HepG2 (cell line): Measurements from ENCODE around the gene PODN. TPM values are rescaled to one million over a fixed set of nuclear protein-coding genes. Genes with fewer than 3 reads are reported as not detected.

Experiments
- ATAC-seq: fragments of 200-7000 bp; cut with Tn5 transposase; 3 replicates; pipeline ENCODE4 v1.9.1; 2020; ENCODE audit warnings: mild to moderate bottlenecking, moderate library complexity
- BruUV-seq: library from RNA; stranded (reverse); fragments of 400-500 nt; replicated peaks from 2 replicates; lab custom pipeline; 2021; lab: Mats Ljungman, UMichigan
- CTCF ChIA-PET: fragments of 300-600 bp; formaldehyde crosslinking; extraction: SDS; loops from one replicate; lab custom pipeline; 2021; ENCODE audit warnings: low total read pairs, inconsistent platforms, low intra/inter-chr PET ratio; lab: Yijun Ruan, JAX
- POLR2A ChIA-PET: fragments of 350-600 bp; sonication (Branson Sonifier 250); formaldehyde crosslinking; loops from one replicate; lab custom pipeline; 2020; ENCODE audit warnings: antibody characterized with exemption, inconsistent platforms; lab: Yijun Ruan, JAX
- DNase-seq: peaks from one replicate; pipeline ENCODE4 v3.0.0-alpha.2; 2015; ENCODE audit warnings: low spot score
- FAIRE-seq: peaks from 3 replicates; lab custom pipeline; 2011; peaks lifted over from hg19 to GRCh38; lab: Jason Lieb, UNC
- H2AFZ ChIP-seq: one replicate; pipeline ENCODE4 v1.6.1; 2011; ENCODE audit warnings: low read length, inconsistent platforms
- H3K27ac ChIP-seq: fragments of 300-600 bp; 3 replicates; pipeline ENCODE4 v1.8.0; 2011; ENCODE audit warnings: mixed run types, mild to moderate bottlenecking, mixed read lengths, low read length, inconsistent platforms; ENCODE audit not compliant: insufficient read depth; ENCODE audit errors: extremely low read length
- H3K27me3 ChIP-seq, 2 experiments: fragments of 200-600 bp in 1 of 2; 2 replicates in 1 of 2; 3 replicates in 1 of 2; pipeline versions ENCODE4 v1.6.0 to v1.8.0; 2011; ENCODE audit warnings: low read length in 2 of 2, mild to moderate bottlenecking in 2 of 2, moderate library complexity in 2 of 2, inconsistent platforms in 1 of 2; ENCODE audit not compliant: insufficient read depth in 2 of 2, control insufficient read depth in 1 of 2
- H3K36me3 ChIP-seq, 2 experiments: fragments of 200-600 bp in 1 of 2; replicated peaks in 1 of 2; 2 replicates in 1 of 2; 3 replicates in 1 of 2; pipeline versions ENCODE4 v1.5.1 to v1.8.0; 2011; ENCODE audit warnings: low read length in 2 of 2, inconsistent platforms in 1 of 2; ENCODE audit not compliant: insufficient read depth in 2 of 2, control insufficient read depth in 1 of 2
- H3K4me1 ChIP-seq: 2 replicates; pipeline ENCODE4 v1.5.1; 2012; ENCODE audit warnings: low read length, inconsistent platforms; ENCODE audit not compliant: insufficient read depth
- H3K4me2 ChIP-seq: 2 replicates; pipeline ENCODE4 v1.6.0; 2011; ENCODE audit warnings: low read depth, low read length, inconsistent platforms
- H3K4me3 ChIP-seq, 3 experiments: fragments of 200-600 bp in 1 of 3; sonication (generic), shearing (Covaris generic) in 1 of 3; replicated peaks in 1 of 3; 2 replicates each; pipeline ENCODE4 v1.5.1; 2011 to 2016; ENCODE audit warnings: low read length in 3 of 3, inconsistent platforms in 2 of 3, low read depth in 2 of 3, mild to moderate bottlenecking in 2 of 3, control low read depth in 1 of 3, mixed read lengths in 1 of 3; ENCODE audit not compliant: insufficient read depth in 1 of 3
- H3K79me2 ChIP-seq: one replicate; pipeline ENCODE4 v1.6.1; 2011; ENCODE audit warnings: low read length, inconsistent platforms; ENCODE audit not compliant: insufficient read depth
- H3K9ac ChIP-seq: 2 replicates; pipeline ENCODE4 v1.6.0; 2011; ENCODE audit warnings: mild to moderate bottlenecking, low read depth, low read length, inconsistent platforms; ENCODE audit not compliant: insufficient read depth
- H3K9me3 ChIP-seq: 2 replicates; pipeline ENCODE4 v1.5.1; 2012; ENCODE audit warnings: mild to moderate bottlenecking, low read length
- H4K20me1 ChIP-seq: 2 replicates; pipeline ENCODE4 v1.6.0; 2011; ENCODE audit warnings: inconsistent platforms, mild to moderate bottlenecking, low read length, moderate library complexity; ENCODE audit not compliant: insufficient read depth
- CHCHD3 ChIP-seq: sonication (generic); formaldehyde crosslinking; IDR thresholded peaks from 2 replicates; pipeline ENCODE4 v1.8.0; 2022; ENCODE audit warnings: mild to moderate bottlenecking, missing genetic modification reagents, moderate library complexity
- FOXA1 ChIP-seq, 2 experiments: fragments of 450-650 bp in 1 of 2; sonication (generic) in 1 of 2; formaldehyde crosslinking in 1 of 2; IDR thresholded peaks; 2 replicates each; pipeline versions ENCODE4 v1.4.0 to v1.6.1; 2016 to 2020; ENCODE audit warnings: missing genetic modification reagents in 1 of 2
- MIXL1 ChIP-seq: IDR thresholded peaks from 2 replicates; pipeline ENCODE4 v1.6.1; 2016
- NFATC3 ChIP-seq: sonication (generic); formaldehyde crosslinking; IDR thresholded peaks from 2 replicates; pipeline ENCODE4 v1.5.1; 2020; ENCODE audit warnings: mild to moderate bottlenecking, missing genetic modification reagents
- PHF8 ChIP-seq: sonication (generic); formaldehyde crosslinking; IDR thresholded peaks from 2 replicates; pipeline ENCODE4 v1.5.0; 2020; ENCODE audit warnings: missing genetic modification reagents
- POGZ ChIP-seq: sonication (generic); formaldehyde crosslinking; IDR thresholded peaks from 2 replicates; pipeline ENCODE4 v1.4.0; 2020; ENCODE audit warnings: mild to moderate bottlenecking, missing genetic modification reagents
- SIN3A ChIP-seq: IDR thresholded peaks from 2 replicates; pipeline ENCODE4 v1.6.1; 2011; ENCODE audit warnings: low read depth, mild to moderate bottlenecking, control low read depth, low read length, borderline replicate concordance
- SMC3 ChIP-seq: IDR thresholded peaks from 2 replicates; pipeline ENCODE4 v1.6.1; 2011; ENCODE audit warnings: low read length, improper control_type of control experiment
- SRSF1 ChIP-seq: fragments of 200-400 bp; formaldehyde crosslinking; optimal IDR thresholded peaks from 2 replicates; pipeline ENCODE3; 2017; ENCODE audit warnings: mild to moderate bottlenecking, low read depth, low read length, moderate library complexity
- ZHX2 ChIP-seq, 2 experiments: sonication (generic) in 1 of 2; formaldehyde crosslinking in 1 of 2; IDR thresholded peaks; 2 replicates each; pipeline versions ENCODE4 v1.6.1 to v1.9.0; 2014 to 2022; ENCODE audit warnings: antibody characterized with exemption in 1 of 2, borderline replicate concordance in 1 of 2, inconsistent platforms in 1 of 2, low read depth in 1 of 2, missing genetic modification reagents in 1 of 2
- ZKSCAN5 ChIP-seq: sonication (generic); formaldehyde crosslinking; IDR thresholded peaks from 2 replicates; pipeline ENCODE4 v1.5.1; 2020; ENCODE audit warnings: mild to moderate bottlenecking, missing genetic modification reagents
- ZMYM3 ChIP-seq: sonication (generic); formaldehyde crosslinking; IDR thresholded peaks from 2 replicates; pipeline ENCODE4 v1.5.1; 2020; ENCODE audit warnings: mild to moderate bottlenecking, missing genetic modification reagents
- ZMYM4 ChIP-seq: sonication (generic); formaldehyde crosslinking; IDR thresholded peaks from 2 replicates; pipeline ENCODE4 v1.8.1; 2023; ENCODE audit warnings: mild to moderate bottlenecking, missing genetic modification reagents
- ZNF101 ChIP-seq: sonication (generic); formaldehyde crosslinking; IDR thresholded peaks from 2 replicates; pipeline ENCODE4 v1.4.0; 2020; ENCODE audit warnings: mild to moderate bottlenecking, low read depth, missing genetic modification reagents, borderline replicate concordance
- ZNF274 ChIP-seq: sonication (generic); formaldehyde crosslinking; IDR thresholded peaks from 2 replicates; pipeline ENCODE4 v1.5.1; 2020; ENCODE audit warnings: mild to moderate bottlenecking, missing genetic modification reagents
- ZNF34 ChIP-seq: sonication (generic); formaldehyde crosslinking; IDR thresholded peaks from 2 replicates; pipeline ENCODE4 v1.4.0; 2020; ENCODE audit warnings: mild to moderate bottlenecking, missing genetic modification reagents, borderline replicate concordance
- ZNF737 ChIP-seq: sonication (generic); formaldehyde crosslinking; IDR thresholded peaks from 2 replicates; pipeline ENCODE4 v1.5.0; 2020; ENCODE audit warnings: missing genetic modification reagents, mild to moderate bottlenecking, borderline replicate concordance
- ZNF749 ChIP-seq: sonication (generic); formaldehyde crosslinking; IDR thresholded peaks from 2 replicates; pipeline ENCODE4 v1.8.0; 2022; ENCODE audit warnings: mild to moderate bottlenecking, missing genetic modification reagents, moderate library complexity, borderline replicate concordance
- ZSCAN25 ChIP-seq: sonication (generic); formaldehyde crosslinking; IDR thresholded peaks from 2 replicates; pipeline ENCODE4 v1.8.0; 2022; ENCODE audit warnings: mild to moderate bottlenecking, missing genetic modification reagents
- WGBS: methylation state at CpG from one replicate; pipeline ENCODE4 v1.1.6; 2017; ENCODE audit warnings: low lambda C conversion rate; 5-methylcytosine and 5-hydroxymethylcytosine counted together
- in situ Hi-C: cut with HindIII; loops from 2 replicates; pipeline ENCODE4 v1.10.0; 2017; ENCODE audit warnings: low pct_unique_long_range_greater_than_20kb; ENCODE audit not compliant: extremely low pct_ligation_motif_present
- intact Hi-C: fragments of 100-400 bp; cut with micrococcal nuclease; formaldehyde crosslinking; loops from one replicate; pipeline ENCODE4 v1.10.0; 2022; ENCODE audit not compliant: unreplicated experiment
- polyA plus RNA-seq, 8 experiments: library from polyadenylated mRNA; depleted of rRNA in 3 of 8; stranded (reverse) in 7 of 8; unstranded in 1 of 8; fragments of >200 nt; fragmentation: Illumina TruSeq in 4 of 8; extraction: Trizol in 4 of 8; gene quantifications; 2 replicates each; pipeline versions ENCODE4 v1.2.1 to v1.2.3, GENCODE V29; 2011 to 2016; ENCODE audit warnings: low read depth in 4 of 8, missing spikeins in 1 of 8, mixed read lengths in 1 of 8; ENCODE audit not compliant: insufficient read depth in 1 of 8
- total RNA-seq, 5 experiments: library from RNA; depleted of rRNA; stranded (reverse); fragments of >200 nt; fragmentation: Illumina TruSeq; extraction: Trizol; gene quantifications; 2 replicates each; pipeline ENCODE4 v1.2.3, GENCODE V29; 2016; ENCODE audit warnings: low read depth in 1 of 5

PODN gene
- total and polyA plus RNA-seq, 2 of the 13 experiments (the other 11 are each of a cell fraction or from before 2014, with no cell fraction given), result 0.13 TPM; not detected in 1

- Histone ChIP-seq H3K27me3 (no peaks in the 10 kb centered on the region; a peak in 1 of 5 replicates), H3K9me3 (no peaks in the 10 kb centered on the region), H2AFZ (peak overlapping the region; percentile 96), H4K20me1 (no peaks in the 10 kb centered on the region), H3K4me3 (peak overlapping the region; percentile 59 to 92 (median 76)), H3K27ac (peak overlapping the region; percentile 73), H3K4me2 (peak overlapping the region; percentile 88), H3K4me1 (peaks cover 21% of the 10 kb centered on the region), H3K79me2 (peaks cover 24% of the 10 kb centered on the region), H3K9ac (peak overlapping the region; percentile 80), H3K36me3 (no peaks in the 10 kb centered on the region; a peak in 1 of 5 replicates)
- FAIRE-seq (peak; percentile 95), ATAC-seq (peak; percentile 99), DNase-seq (peak; percentile 90)
- POLR2A ChIA-PET, result interaction anchor here (0.7 to 1.8 kb wide), 7 partner anchors 27 to 181 kb away, joined by 3 to 7 read pairs (median 4); partner anchors contain the start of gene ECHDC2
- in situ Hi-C loops, result no loop called here
- CTCF ChIA-PET, result no interaction called here
- 1% methylated on average over 9 of the region's 9 CpGs for WGBS
- intact Hi-C loops, result loop anchor here (1.0 kb wide), 1 partner anchor 10 kb away; no protein-coding TSS in a partner anchor
- TSS peak; percentile 72 for BruUV-seq
- TF ChIP-seq POGZ (0 out of 2 replicates have a peak, but pooled peaks have one; percentile 9), SMC3 (peak; percentile 16; the same call in 1 of the 2 replicates), ZNF34 (CRISPR knock-in tag) (no peak), ZSCAN25 (no peak), ZKSCAN5 (CRISPR knock-in tag) (no peak), ZMYM3 (peak; percentile 74), ZHX2 (IDR thresholded peaks at IDR 0.05; ENCODE audit: low read depth) (no peak), ZHX2 (CRISPR knock-in tag; IDR thresholded peaks at IDR 0.05; ENCODE audit: borderline replicate concordance) (no peak), ZNF274 (no peak), SIN3A (peak; percentile 93), SRSF1 (no peak), FOXA1 (IDR thresholded peaks at IDR 0.05) (no peak), FOXA1 (CRISPR knock-in tag; IDR thresholded peaks at IDR 0.05) (0 out of 2 replicates have a peak, but pooled peaks have one; percentile 7), ZNF101 (CRISPR knock-in tag) (no peak), NFATC3 (CRISPR knock-in tag) (no peak), ZNF737 (CRISPR knock-in tag) (no peak), CHCHD3 (CRISPR knock-in tag) (no peak), ZNF749 (no peak), ZMYM4 (CRISPR knock-in tag) (peak; percentile 78), MIXL1 (CRISPR knock-in tag) (peak; percentile 71), PHF8 (CRISPR knock-in tag) (peak; percentile 56; the same call in 1 of the 2 replicates)
Observed at GRCh38 chr1:53014791-53015507, 47.1 kb upstream of the PODN start.
